Suprapubic skin (tissue), 4 donors: ENCODE results near the gene RHOB. TPM values are rescaled to one million over a fixed set of nuclear protein-coding genes. Genes with fewer than 3 reads are reported as not detected.
A peak's percentile ranks its signal among the peaks of the same experiment; 100 is the strongest.
"Not testable (repeated sequence)": the region's sequence is repeated elsewhere in the genome, so short reads cannot be mapped to it uniquely, and the experiment has no call there.

Experiments used
- DNase-seq, 2 donors: peaks; one replicate each; pipeline ENCODE4 v3.0.0-alpha.2; 2019; ENCODE audit warnings: low spot score in 2 of 2
- H3K27ac ChIP-seq: fragments of 200-600 bp; sonication (generic); one replicate; pipeline ENCODE4 v1.5.1; 2019
- H3K27me3 ChIP-seq: fragments of 200-600 bp; sonication (generic); one replicate; pipeline ENCODE4 v1.5.1; 2019
- H3K36me3 ChIP-seq: fragments of 200-600 bp; sonication (generic); one replicate; pipeline ENCODE4 v1.5.1; 2019
- H3K4me1 ChIP-seq: fragments of 200-600 bp; sonication (generic); one replicate; pipeline ENCODE4 v1.5.1; 2019
- H3K4me3 ChIP-seq: fragments of 200-600 bp; sonication (generic); one replicate; pipeline ENCODE4 v1.5.1; 2019; ENCODE audit warnings: mild to moderate bottlenecking
- H3K9me3 ChIP-seq: fragments of 200-600 bp; sonication (generic); one replicate; pipeline ENCODE4 v1.5.1; 2019
- CTCF ChIP-seq, 2 donors: fragments of 200-600 bp in 1 of 2; fragments of 450-650 bp in 1 of 2; sonication (generic) in 1 of 2; IDR thresholded peaks; one replicate each; pipeline ENCODE4 v1.5.1; 2016 to 2019; ENCODE audit warnings: antibody characterized with exemption in 2 of 2, mild to moderate bottlenecking in 1 of 2, moderate library complexity in 1 of 2
- EP300 ChIP-seq: sonication (generic); formaldehyde crosslinking; IDR thresholded peaks from one replicate; pipeline ENCODE4 v1.6.1; 2017; ENCODE audit warnings: antibody characterized with exemption
- POLR2A ChIP-seq, 2 donors: fragments of 450-650 bp; IDR thresholded peaks; one replicate each; pipeline ENCODE4 v1.6.1; 2017; ENCODE audit warnings: antibody characterized with exemption in 2 of 2, mild to moderate bottlenecking in 2 of 2, moderate library complexity in 2 of 2
- POLR2AphosphoS5 ChIP-seq, 3 donors: sonication (generic); formaldehyde crosslinking; IDR thresholded peaks; one replicate each; pipeline ENCODE4 v1.6.1; 2017; ENCODE audit warnings: antibody characterized with exemption in 3 of 3
- WGBS: methylation state at CpG from one replicate; pipeline ENCODE4 v1.1.5; 2018; 5-methylcytosine and 5-hydroxymethylcytosine counted together
- total RNA-seq, 4 donors: library from RNA; depleted of rRNA; stranded (reverse); fragments of >200 nt; gene quantifications; one replicate each; pipeline ENCODE4 v1.1.0, GENCODE V29; 2016

The RHOB gene
- total RNA-seq, 4 donors from 2014 or later: 404 to 719 (median 568) TPM

- no peaks in the 10 kb centered on the region for H3K36me3 ChIP-seq
- H3K27ac ChIP-seq: no peak overlapping the region
- no peak for TF ChIP-seq POLR2A (IDR thresholded peaks at IDR 0.05)
- no peak for TF ChIP-seq CTCF (IDR thresholded peaks at IDR 0.05)
- TF ChIP-seq EP300: no peak
- no peak for TF ChIP-seq POLR2AphosphoS5 (IDR thresholded peaks at IDR 0.05)
- H3K9me3 ChIP-seq: no peaks in the 10 kb centered on the region
- peaks cover 33% of the 10 kb centered on the region for H3K4me1 ChIP-seq
- no peak overlapping the region for H3K4me3 ChIP-seq
- 95% methylated on average over 4 of the region's 4 CpGs for WGBS
- H3K27me3 ChIP-seq: no peaks in the 10 kb centered on the region
- DNase-seq: peak; percentile 15 to 40
Observed at GRCh38 chr2:20433946-20434553, 12.8 kb upstream of the RHOB start.

GRCh38 chr2:20434588-20435294, 12.1 kb upstream of the RHOB start:
- peaks cover 35% of the 10 kb centered on the region for H3K4me1 ChIP-seq
- 79% methylated on average over 8 of the region's 8 CpGs for WGBS
- H3K27me3 ChIP-seq: no peaks in the 10 kb centered on the region
- DNase-seq: peak; percentile 23 to 34
- no peak overlapping the region for H3K4me3 ChIP-seq
- H3K9me3 ChIP-seq: no peaks in the 10 kb centered on the region
- TF ChIP-seq POLR2AphosphoS5 (IDR thresholded peaks at IDR 0.05) (no peak), POLR2A (IDR thresholded peaks at IDR 0.05) (no peak), CTCF (IDR thresholded peaks at IDR 0.05) (no peak), EP300 (no peak)
- no peaks in the 10 kb centered on the region for H3K36me3 ChIP-seq
- no peak overlapping the region for H3K27ac ChIP-seq

- 56% methylated on average over 9 of the region's 9 CpGs for WGBS
- H3K27me3 ChIP-seq, H3K36me3 ChIP-seq, H3K27ac ChIP-seq, H3K9me3 ChIP-seq, H3K4me3 ChIP-seq: not testable (repeated sequence)
- peaks cover 28% of the 10 kb centered on the region for H3K4me1 ChIP-seq
- peak; percentile 26 to 44 for DNase-seq
Observed at GRCh38 chr2:20435456-20435855, 11.4 kb upstream of the RHOB start.

GRCh38 chr2:20436716-20437470, 10.0 kb upstream of the RHOB start:
- H3K4me1 ChIP-seq: peaks cover 18% of the 10 kb centered on the region
- H3K4me3 ChIP-seq: no peak overlapping the region
- no peaks in the 10 kb centered on the region for H3K9me3 ChIP-seq
- 93% methylated on average over 7 of the region's 7 CpGs for WGBS
- H3K27ac ChIP-seq: no peak overlapping the region
- peak; percentile 40 for DNase-seq
- no peaks in the 10 kb centered on the region for H3K36me3 ChIP-seq
- TF ChIP-seq EP300: no peak
- no peak for TF ChIP-seq POLR2A (IDR thresholded peaks at IDR 0.05)
- TF ChIP-seq POLR2AphosphoS5 (IDR thresholded peaks at IDR 0.05): no peak
- no peak for TF ChIP-seq CTCF (IDR thresholded peaks at IDR 0.05)
- H3K27me3 ChIP-seq: no peaks in the 10 kb centered on the region

GRCh38 chr2:20438334-20439192, 8.3 kb upstream of the RHOB start:
- 63% methylated on average over 7 of the region's 7 CpGs for whole genome bisulfite sequencing
- TF ChIP-seq POLR2AphosphoS5 (IDR thresholded peaks at IDR 0.05): peak in 1 of 3 donors; percentile 64
- peak in 1 of 2 donors; percentile 88 for TF ChIP-seq POLR2A (IDR thresholded peaks at IDR 0.05)
- TF ChIP-seq CTCF (IDR thresholded peaks at IDR 0.05): no peak
- TF ChIP-seq EP300: peak; percentile 94
- Histone ChIP-seq H3K27me3 (no peaks in the 10 kb centered on the region), H3K4me1 (peaks cover 19% of the 10 kb centered on the region), H3K4me3 (no peak overlapping the region), H3K27ac (peak overlapping the region; percentile 91), H3K9me3 (no peaks in the 10 kb centered on the region), H3K36me3 (no peaks in the 10 kb centered on the region)
- peak in 1 of 2 donors; percentile 81 for DNase-seq
